Neural cell (in vitro differentiated cells): ENCODE results near the gene TNFRSF19. TPM values are rescaled to one million over a fixed set of nuclear protein-coding genes. Genes with fewer than 3 reads are reported as not detected.
"Not testable (repeated sequence)": the region's sequence is repeated elsewhere in the genome, so short reads cannot be mapped to it uniquely, and the experiment has no call there.

ENCODE experiments used
- H2AFZ ChIP-seq: fragments of 200-600, 300-800 bp; sonication (generic), shearing (Covaris generic); 2 replicates; pipeline ENCODE4 v1.6.0; 2014; ENCODE audit warnings: low read depth, mild to moderate bottlenecking, antibody characterized with exemption, low read length, moderate library complexity
- H3F3A ChIP-seq: fragments of 200-600 bp; shearing (Covaris generic); 2 replicates; pipeline ENCODE4 v1.6.1; 2016; ENCODE audit warnings: mild to moderate bottlenecking, moderate library complexity, mixed read lengths, antibody characterized with exemption, low read length; ENCODE audit not compliant: insufficient read depth, poor library complexity, severe bottlenecking
- H3K27ac ChIP-seq: fragments of 200-600, 300-800 bp; sonication (generic), shearing (Covaris generic); 2 replicates; pipeline ENCODE4 v1.5.1; 2014; ENCODE audit warnings: mild to moderate bottlenecking, low read length, moderate library complexity
- H3K27me3 ChIP-seq: fragments of 300-800, 200-600 bp; sonication (generic), shearing (Covaris generic); 2 replicates; pipeline ENCODE4 v1.6.0; 2014; ENCODE audit warnings: mild to moderate bottlenecking, low read depth, low read length, moderate library complexity; ENCODE audit not compliant: insufficient read depth
- H3K36me3 ChIP-seq: fragments of 300-800, 200-600 bp; sonication (generic), shearing (Covaris generic); 2 replicates; pipeline ENCODE4 v1.5.1; 2014; ENCODE audit warnings: mild to moderate bottlenecking, antibody characterized with exemption, low read length, moderate library complexity; ENCODE audit not compliant: insufficient read depth
- H3K4me2 ChIP-seq: fragments of 300-800, 200-600 bp; sonication (generic), shearing (Covaris generic); 2 replicates; pipeline ENCODE4 v1.6.0; 2014; ENCODE audit warnings: mild to moderate bottlenecking, low read length
- H3K4me3 ChIP-seq: fragments of 300-800, 200-600 bp; sonication (generic), shearing (Covaris generic); 2 replicates; pipeline ENCODE4 v1.5.1; 2014; ENCODE audit warnings: mild to moderate bottlenecking, low read length, moderate library complexity
- H3K79me2 ChIP-seq: fragments of 200-600 bp; shearing (Covaris generic); replicated peaks from 2 replicates; pipeline ENCODE4 v1.6.0; 2014; ENCODE audit warnings: mild to moderate bottlenecking, low read length, moderate library complexity; ENCODE audit not compliant: insufficient read depth
- H3K9ac ChIP-seq: fragments of 300-800, 200-600 bp; sonication (generic), shearing (Covaris generic); 2 replicates; pipeline ENCODE4 v1.6.1; 2016; ENCODE audit warnings: mild to moderate bottlenecking, low read length, mixed read lengths
- H3K9me2 ChIP-seq: fragments of 200-600 bp; shearing (Covaris generic); 2 replicates; pipeline ENCODE4 v1.6.1; 2016; ENCODE audit warnings: mild to moderate bottlenecking, low read length, mixed read lengths; ENCODE audit not compliant: insufficient read depth
- H3K9me3 ChIP-seq: fragments of 200-600, 300-800 bp; sonication (generic), shearing (Covaris generic); 2 replicates; pipeline ENCODE4 v1.6.1; 2016; ENCODE audit warnings: mild to moderate bottlenecking, mixed run types, low read length, moderate library complexity, mixed read lengths
- H4K20me1 ChIP-seq: fragments of 200-600 bp; shearing (Covaris generic); 2 replicates; pipeline ENCODE4 v1.6.1; 2016; ENCODE audit warnings: mild to moderate bottlenecking, mixed run types; ENCODE audit not compliant: insufficient read depth
- EP300 ChIP-seq: fragments of 450-650 bp; conservative IDR thresholded peaks from 2 replicates; pipeline ENCODE4 v1.6.1; 2014; ENCODE audit warnings: antibody characterized with exemption, mild to moderate bottlenecking, moderate library complexity; ENCODE audit not compliant: poor library complexity, severe bottlenecking
- MXI1 ChIP-seq: fragments of 450-650 bp; conservative IDR thresholded peaks from 2 replicates; pipeline ENCODE4 v1.6.1; 2014; ENCODE audit warnings: antibody characterized with exemption, mild to moderate bottlenecking; ENCODE audit not compliant: poor library complexity, severe bottlenecking
- POLR2AphosphoS5 ChIP-seq: IDR thresholded peaks from 2 replicates; pipeline ENCODE4 v1.6.1; 2012
- SMC3 ChIP-seq: fragments of 450-650 bp; conservative IDR thresholded peaks from 2 replicates; pipeline ENCODE4 v1.6.1; 2014; ENCODE audit warnings: antibody characterized with exemption, mild to moderate bottlenecking, moderate library complexity; ENCODE audit not compliant: poor library complexity
- TAF1 ChIP-seq: IDR thresholded peaks from 2 replicates; pipeline ENCODE4 v1.6.1; 2012; ENCODE audit warnings: low read depth
- polyA minus RNA-seq: library from RNA; depleted of rRNA, polyadenylated mRNA; stranded (reverse); fragments of >200 nt; gene quantifications from 2 replicates; pipeline ENCODE4 v1.2.3, GENCODE V29; 2014
- polyA plus RNA-seq: library from polyadenylated mRNA; depleted of rRNA; stranded (reverse); fragments of >200 nt; gene quantifications from 2 replicates; pipeline ENCODE4 v1.2.3, GENCODE V29; 2014
- TF ChIP-seq, protein P1 (sequence below): fragments of 450-650 bp; IDR thresholded peaks from 2 replicates; pipeline ENCODE4 v1.5.1; 2014; ENCODE audit warnings: antibody characterized with exemption, mild to moderate bottlenecking, moderate library complexity; ENCODE audit not compliant: poor library complexity, severe bottlenecking
- TF ChIP-seq, protein P2 (sequence below): IDR thresholded peaks from 2 replicates; pipeline ENCODE4 v1.6.1; 2012; ENCODE audit warnings: borderline replicate concordance

Gene TNFRSF19, protein sequence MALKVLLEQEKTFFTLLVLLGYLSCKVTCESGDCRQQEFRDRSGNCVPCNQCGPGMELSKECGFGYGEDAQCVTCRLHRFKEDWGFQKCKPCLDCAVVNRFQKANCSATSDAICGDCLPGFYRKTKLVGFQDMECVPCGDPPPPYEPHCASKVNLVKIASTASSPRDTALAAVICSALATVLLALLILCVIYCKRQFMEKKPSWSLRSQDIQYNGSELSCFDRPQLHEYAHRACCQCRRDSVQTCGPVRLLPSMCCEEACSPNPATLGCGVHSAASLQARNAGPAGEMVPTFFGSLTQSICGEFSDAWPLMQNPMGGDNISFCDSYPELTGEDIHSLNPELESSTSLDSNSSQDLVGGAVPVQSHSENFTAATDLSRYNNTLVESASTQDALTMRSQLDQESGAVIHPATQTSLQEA
- polyA plus RNA-seq, result 2.3 and 3.3 TPM in 2 replicates
- polyA minus RNA-seq, result 4.9 and 5.6 TPM in 2 replicates

DNA sequence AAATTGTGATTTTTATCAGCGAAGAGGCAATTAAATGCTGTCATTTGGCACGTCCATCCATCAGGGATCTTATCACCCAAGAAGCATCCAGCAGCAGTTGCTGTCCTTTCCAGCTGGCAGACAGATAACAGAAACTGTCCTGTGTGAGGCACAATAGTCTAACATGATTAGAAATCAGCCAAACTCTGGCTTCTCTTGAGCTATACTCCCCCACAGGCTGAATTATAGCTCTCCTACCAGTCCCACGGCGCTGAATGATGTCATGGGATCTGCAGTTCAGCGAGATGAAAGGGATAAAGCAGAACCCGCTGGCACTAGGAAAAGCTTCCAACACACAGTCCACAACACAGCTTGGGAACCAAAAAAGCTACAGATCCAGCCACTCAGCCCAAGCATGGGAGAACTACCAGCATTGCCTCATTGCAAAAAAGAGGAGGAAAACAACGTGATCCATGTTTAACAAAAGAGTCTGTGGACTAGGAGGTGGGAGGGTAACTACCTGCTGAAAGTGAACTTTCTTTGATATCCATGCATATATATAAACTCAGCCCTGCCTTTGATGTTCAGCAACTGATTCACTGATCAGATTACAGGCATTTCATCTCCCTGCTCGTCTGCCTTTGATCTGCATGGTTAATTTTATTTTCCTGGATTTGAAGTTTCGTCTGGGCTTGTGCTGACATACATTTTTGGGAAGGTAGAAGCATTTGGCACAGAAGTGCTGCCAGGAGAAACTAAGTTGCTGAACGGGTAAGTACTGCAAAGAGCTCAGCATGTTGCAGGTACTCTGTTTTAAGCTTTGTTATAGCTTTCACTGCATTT lies at the start of gene TNFRSF19:
TSS of gene TNFRSF19 (plus strand) at position 314 of the 822 bp plus-strand sequence. CDS start 19,772 bp downstream, outside the sequence.
- TF ChIP-seq SMC3 (no peak), TAF1 (no peak), POLR2AphosphoS5 (no peak), EP300 (no peak), MXI1 (no peak)
- TF ChIP-seq, protein P1, sequence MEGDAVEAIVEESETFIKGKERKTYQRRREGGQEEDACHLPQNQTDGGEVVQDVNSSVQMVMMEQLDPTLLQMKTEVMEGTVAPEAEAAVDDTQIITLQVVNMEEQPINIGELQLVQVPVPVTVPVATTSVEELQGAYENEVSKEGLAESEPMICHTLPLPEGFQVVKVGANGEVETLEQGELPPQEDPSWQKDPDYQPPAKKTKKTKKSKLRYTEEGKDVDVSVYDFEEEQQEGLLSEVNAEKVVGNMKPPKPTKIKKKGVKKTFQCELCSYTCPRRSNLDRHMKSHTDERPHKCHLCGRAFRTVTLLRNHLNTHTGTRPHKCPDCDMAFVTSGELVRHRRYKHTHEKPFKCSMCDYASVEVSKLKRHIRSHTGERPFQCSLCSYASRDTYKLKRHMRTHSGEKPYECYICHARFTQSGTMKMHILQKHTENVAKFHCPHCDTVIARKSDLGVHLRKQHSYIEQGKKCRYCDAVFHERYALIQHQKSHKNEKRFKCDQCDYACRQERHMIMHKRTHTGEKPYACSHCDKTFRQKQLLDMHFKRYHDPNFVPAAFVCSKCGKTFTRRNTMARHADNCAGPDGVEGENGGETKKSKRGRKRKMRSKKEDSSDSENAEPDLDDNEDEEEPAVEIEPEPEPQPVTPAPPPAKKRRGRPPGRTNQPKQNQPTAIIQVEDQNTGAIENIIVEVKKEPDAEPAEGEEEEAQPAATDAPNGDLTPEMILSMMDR, result no peak
- TF ChIP-seq, protein P2, sequence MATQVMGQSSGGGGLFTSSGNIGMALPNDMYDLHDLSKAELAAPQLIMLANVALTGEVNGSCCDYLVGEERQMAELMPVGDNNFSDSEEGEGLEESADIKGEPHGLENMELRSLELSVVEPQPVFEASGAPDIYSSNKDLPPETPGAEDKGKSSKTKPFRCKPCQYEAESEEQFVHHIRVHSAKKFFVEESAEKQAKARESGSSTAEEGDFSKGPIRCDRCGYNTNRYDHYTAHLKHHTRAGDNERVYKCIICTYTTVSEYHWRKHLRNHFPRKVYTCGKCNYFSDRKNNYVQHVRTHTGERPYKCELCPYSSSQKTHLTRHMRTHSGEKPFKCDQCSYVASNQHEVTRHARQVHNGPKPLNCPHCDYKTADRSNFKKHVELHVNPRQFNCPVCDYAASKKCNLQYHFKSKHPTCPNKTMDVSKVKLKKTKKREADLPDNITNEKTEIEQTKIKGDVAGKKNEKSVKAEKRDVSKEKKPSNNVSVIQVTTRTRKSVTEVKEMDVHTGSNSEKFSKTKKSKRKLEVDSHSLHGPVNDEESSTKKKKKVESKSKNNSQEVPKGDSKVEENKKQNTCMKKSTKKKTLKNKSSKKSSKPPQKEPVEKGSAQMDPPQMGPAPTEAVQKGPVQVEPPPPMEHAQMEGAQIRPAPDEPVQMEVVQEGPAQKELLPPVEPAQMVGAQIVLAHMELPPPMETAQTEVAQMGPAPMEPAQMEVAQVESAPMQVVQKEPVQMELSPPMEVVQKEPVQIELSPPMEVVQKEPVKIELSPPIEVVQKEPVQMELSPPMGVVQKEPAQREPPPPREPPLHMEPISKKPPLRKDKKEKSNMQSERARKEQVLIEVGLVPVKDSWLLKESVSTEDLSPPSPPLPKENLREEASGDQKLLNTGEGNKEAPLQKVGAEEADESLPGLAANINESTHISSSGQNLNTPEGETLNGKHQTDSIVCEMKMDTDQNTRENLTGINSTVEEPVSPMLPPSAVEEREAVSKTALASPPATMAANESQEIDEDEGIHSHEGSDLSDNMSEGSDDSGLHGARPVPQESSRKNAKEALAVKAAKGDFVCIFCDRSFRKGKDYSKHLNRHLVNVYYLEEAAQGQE, result no peak
- Histone ChIP-seq H3K9me2 (no peaks in the 10 kb centered on the region), H3K27me3 (no peaks in the 10 kb centered on the region), H3K27ac (no peak within 1 kb of the TSS), H4K20me1 (no peaks in the 10 kb centered on the region), H3K4me3 (peak within 1 kb of the TSS; percentile 30), H3K36me3 (no peaks in the 10 kb centered on the region), H3K9ac (no peak within 1 kb of the TSS), H2AFZ (no peak within 1 kb of the TSS), H3F3A (no peaks in the 10 kb centered on the region), H3K4me2 (no peak within 1 kb of the TSS), H3K79me2 (no peaks in the 10 kb centered on the region), H3K9me3 (no peaks in the 10 kb centered on the region)

DNA sequence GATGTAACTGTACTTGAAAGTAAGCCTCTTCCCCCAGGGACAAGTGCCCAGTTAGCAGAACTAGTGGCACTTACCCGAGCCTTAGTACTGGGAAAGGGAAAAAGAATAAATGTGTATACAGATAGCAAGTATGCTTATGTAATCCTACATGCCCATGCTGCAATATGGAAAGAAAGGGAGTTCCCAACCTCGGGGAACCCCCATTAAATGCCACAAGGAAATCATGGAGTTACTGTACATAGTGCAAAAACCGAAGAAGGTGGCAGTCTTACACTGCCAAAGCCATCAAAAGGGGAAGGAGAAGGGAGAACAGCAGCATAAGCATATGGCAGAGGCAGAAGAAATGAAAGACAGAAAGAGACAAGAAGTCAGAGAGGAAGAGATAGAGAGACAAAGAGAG lies 40.3 kb upstream of the TNFRSF19 start:
- not testable (repeated sequence) for H3K4me3 ChIP-seq, H3K9me3 ChIP-seq, H2AFZ ChIP-seq, H3F3A ChIP-seq, H3K79me2 ChIP-seq, H3K9ac ChIP-seq, H3K4me2 ChIP-seq, H4K20me1 ChIP-seq, H3K36me3 ChIP-seq, H3K27me3 ChIP-seq, H3K9me2 ChIP-seq, H3K27ac ChIP-seq
